Glutamatergic neuron (in vitro differentiated cells): ENCODE results near the gene TMEM248. TPM values are rescaled to one million over a fixed set of nuclear protein-coding genes. Genes with fewer than 3 reads are reported as not detected.

ENCODE experiments used
- DNase-seq: peaks from one replicate; pipeline ENCODE4 v3.0.0; 2022
- H3K27ac Mint-ChIP-seq: one replicate; pipeline ENCODE4 v1.8.0; 2020; ENCODE audit warnings: mild to moderate bottlenecking, mixed read lengths, inconsistent platforms; ENCODE audit not compliant: unreplicated experiment
- H3K27me3 Mint-ChIP-seq: one replicate; pipeline ENCODE4 v1.8.0; 2020; ENCODE audit warnings: mild to moderate bottlenecking, moderate library complexity, mixed read lengths, inconsistent platforms; ENCODE audit not compliant: unreplicated experiment
- H3K36me3 Mint-ChIP-seq: one replicate; pipeline ENCODE4 v1.8.0; 2020; ENCODE audit warnings: mild to moderate bottlenecking, mixed read lengths, inconsistent platforms; ENCODE audit not compliant: unreplicated experiment
- H3K4me1 Mint-ChIP-seq: one replicate; pipeline ENCODE4 v1.8.0; 2020; ENCODE audit warnings: mild to moderate bottlenecking, low read depth, mixed read lengths, inconsistent platforms; ENCODE audit not compliant: unreplicated experiment
- H3K4me3 Mint-ChIP-seq: one replicate; pipeline ENCODE4 v1.8.0; 2020; ENCODE audit warnings: mild to moderate bottlenecking, mixed read lengths, inconsistent platforms; ENCODE audit not compliant: unreplicated experiment
- H3K9me3 Mint-ChIP-seq: one replicate; pipeline ENCODE4 v1.8.0; 2020; ENCODE audit warnings: mild to moderate bottlenecking, moderate library complexity, mixed read lengths, inconsistent platforms; ENCODE audit not compliant: unreplicated experiment
- total RNA-seq: library from RNA; stranded (reverse); fragmentation: NEBNext Ultra II Directional; extraction: Animal tissue kit (Norgen Biotek cat#: 25700); gene quantifications from one replicate; pipeline ENCODE4 v1.2.1, GENCODE V29; 2021; ENCODE audit not compliant: unreplicated experiment
- TF ChIP-seq, protein P1 (sequence below): fragments of 200-600 bp; sonication (generic); IDR thresholded peaks from one replicate; pipeline ENCODE4 v1.5.0; 2021; ENCODE audit not compliant: partially characterized antibody, unreplicated experiment

The TMEM248 gene
- total RNA-seq, 1 donor from 2014 or later: 62.6 TPM

DNA sequence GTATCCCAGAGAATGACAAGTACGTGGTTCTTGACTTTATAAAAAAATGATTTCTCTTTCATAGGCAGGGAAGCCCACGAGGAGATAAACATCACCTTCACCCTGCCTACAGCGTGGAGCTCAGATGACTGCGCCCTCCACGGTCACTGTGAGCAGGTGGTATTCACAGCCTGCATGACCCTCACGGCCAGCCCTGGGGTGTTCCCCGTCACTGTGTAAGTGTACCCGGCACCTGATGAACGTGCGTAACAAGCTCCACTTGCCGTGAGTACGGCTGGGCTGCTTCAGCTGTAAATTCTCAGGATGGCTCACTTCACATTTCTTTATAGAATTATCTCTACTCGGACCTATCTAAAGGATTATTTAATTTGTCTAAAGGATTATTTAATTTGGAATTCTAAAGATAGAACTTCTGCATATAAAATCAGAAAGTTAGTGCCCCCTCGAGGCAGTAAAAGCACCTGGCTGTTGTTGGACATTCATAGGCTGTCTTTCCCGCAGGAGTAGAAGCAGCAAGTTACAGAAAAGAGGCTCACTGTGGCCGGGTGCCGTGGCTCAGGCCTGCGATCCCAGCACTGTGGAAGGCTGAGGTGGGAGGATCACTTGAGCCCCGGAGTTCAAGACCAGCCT, 27.6 kb downstream of the TMEM248 start:
- Mint-ChIP-seq H3K36me3 (peaks cover 5% of the 10 kb centered on the region), H3K27me3 (no peaks in the 10 kb centered on the region)

DNA sequence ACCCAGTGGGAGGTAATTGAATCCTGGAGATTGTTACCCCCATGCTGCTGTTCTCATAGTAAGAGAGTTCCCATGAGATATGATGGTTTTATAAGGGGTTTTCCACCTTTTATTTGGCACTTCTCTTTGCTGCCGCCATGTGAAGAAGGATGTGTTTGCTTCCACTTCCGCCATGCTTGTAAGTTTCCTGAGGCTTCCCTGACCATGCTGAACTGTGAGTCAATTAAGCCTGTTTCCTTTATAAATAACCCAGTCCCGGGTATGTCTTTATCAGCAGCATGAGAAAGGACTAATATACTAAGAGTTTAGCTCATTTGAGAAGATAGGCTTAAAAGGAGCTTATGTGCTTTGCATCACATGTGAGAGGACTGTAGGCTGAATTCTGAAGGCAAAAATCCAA, 29.3 kb downstream of the TMEM248 start:
- H3K9me3 Mint-ChIP-seq: peaks cover 5% of the 10 kb centered on the region
- TF ChIP-seq, protein P1, sequence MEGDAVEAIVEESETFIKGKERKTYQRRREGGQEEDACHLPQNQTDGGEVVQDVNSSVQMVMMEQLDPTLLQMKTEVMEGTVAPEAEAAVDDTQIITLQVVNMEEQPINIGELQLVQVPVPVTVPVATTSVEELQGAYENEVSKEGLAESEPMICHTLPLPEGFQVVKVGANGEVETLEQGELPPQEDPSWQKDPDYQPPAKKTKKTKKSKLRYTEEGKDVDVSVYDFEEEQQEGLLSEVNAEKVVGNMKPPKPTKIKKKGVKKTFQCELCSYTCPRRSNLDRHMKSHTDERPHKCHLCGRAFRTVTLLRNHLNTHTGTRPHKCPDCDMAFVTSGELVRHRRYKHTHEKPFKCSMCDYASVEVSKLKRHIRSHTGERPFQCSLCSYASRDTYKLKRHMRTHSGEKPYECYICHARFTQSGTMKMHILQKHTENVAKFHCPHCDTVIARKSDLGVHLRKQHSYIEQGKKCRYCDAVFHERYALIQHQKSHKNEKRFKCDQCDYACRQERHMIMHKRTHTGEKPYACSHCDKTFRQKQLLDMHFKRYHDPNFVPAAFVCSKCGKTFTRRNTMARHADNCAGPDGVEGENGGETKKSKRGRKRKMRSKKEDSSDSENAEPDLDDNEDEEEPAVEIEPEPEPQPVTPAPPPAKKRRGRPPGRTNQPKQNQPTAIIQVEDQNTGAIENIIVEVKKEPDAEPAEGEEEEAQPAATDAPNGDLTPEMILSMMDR: no peak
- peaks cover 5% of the 10 kb centered on the region for H3K36me3 Mint-ChIP-seq
- no peak overlapping the region for H3K27ac Mint-ChIP-seq
- no peaks in the 10 kb centered on the region for H3K27me3 Mint-ChIP-seq
- H3K4me1 Mint-ChIP-seq: no peaks in the 10 kb centered on the region
- H3K4me3 Mint-ChIP-seq: no peak overlapping the region
- no peak for DNase-seq

More for the DNA sequence above, 27.6 kb downstream of the TMEM248 start:
- TF ChIP-seq, protein P1: no peak
- no peak for DNase-seq
- no peak overlapping the region for H3K27ac Mint-ChIP-seq
- H3K9me3 Mint-ChIP-seq: peaks cover 5% of the 10 kb centered on the region
- no peak overlapping the region for H3K4me3 Mint-ChIP-seq
- H3K4me1 Mint-ChIP-seq: no peaks in the 10 kb centered on the region

DNA sequence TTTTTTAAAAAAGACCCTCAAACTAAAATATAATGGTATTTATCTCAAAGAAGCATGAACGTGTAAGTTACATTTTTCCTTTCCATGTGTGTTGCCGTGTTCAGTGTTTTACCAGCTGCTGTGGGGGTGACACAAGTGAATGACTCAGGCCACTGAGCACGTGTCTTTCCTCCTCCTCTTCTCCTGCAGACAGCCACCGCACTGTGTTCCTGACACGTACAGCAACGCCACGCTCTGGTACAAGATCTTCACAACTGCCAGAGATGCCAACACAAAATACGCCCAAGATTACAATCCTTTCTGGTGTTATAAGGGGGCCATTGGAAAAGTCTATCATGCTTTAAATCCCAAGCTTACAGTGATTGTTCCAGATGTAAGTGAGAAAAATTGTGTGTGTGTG, 29.7 kb downstream of the TMEM248 start:
- H3K36me3 Mint-ChIP-seq: peaks cover 5% of the 10 kb centered on the region
- peaks cover 5% of the 10 kb centered on the region for H3K9me3 Mint-ChIP-seq
- TF ChIP-seq, protein P1: no peak
- H3K27ac Mint-ChIP-seq: no peak overlapping the region
- H3K4me1 Mint-ChIP-seq: no peaks in the 10 kb centered on the region
- no peak overlapping the region for H3K4me3 Mint-ChIP-seq
- DNase-seq: no peak
- no peaks in the 10 kb centered on the region for H3K27me3 Mint-ChIP-seq

DNA sequence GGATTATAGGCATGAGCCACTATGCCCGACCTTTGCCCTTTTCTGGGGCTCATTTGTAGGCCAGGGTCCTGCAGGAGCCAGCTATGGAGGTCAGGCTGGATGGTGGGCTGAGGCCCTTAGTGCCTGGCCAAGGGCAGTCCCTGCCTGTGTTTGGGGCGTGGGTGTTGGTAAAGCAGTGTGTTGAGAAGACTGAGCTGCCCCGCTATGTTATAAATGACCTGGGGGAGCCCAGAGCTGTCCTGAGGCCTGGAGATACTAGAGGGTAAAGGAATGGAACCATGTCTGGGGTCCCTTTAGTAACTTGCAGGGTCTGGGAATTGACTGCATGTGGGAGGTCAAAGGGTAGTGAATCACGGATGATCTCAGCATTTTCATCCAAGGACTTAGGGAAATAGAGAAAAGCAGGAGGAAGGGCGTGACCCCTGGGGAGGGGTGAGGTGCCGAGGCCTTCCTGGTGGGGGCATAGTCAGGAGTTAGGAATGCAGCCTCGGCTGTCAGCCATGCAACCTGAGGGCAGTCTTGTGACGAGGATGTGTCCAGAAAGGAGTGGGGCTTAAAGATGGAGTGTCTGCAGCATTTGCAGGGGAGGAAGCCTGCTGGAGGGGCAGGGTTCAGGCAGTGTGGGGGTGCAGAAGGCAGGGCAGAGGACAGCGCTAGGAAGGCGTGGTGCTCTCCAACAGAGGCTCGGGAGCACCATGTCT, 31.5 kb downstream of the TMEM248 start:
- TF ChIP-seq, protein P1: no peak
- Mint-ChIP-seq H3K27ac (no peak overlapping the region), H3K9me3 (peaks cover 5% of the 10 kb centered on the region), H3K36me3 (peaks cover 5% of the 10 kb centered on the region), H3K4me1 (peaks cover 7% of the 10 kb centered on the region), H3K27me3 (no peaks in the 10 kb centered on the region), H3K4me3 (no peak overlapping the region)
- DNase-seq: no peak

DNA sequence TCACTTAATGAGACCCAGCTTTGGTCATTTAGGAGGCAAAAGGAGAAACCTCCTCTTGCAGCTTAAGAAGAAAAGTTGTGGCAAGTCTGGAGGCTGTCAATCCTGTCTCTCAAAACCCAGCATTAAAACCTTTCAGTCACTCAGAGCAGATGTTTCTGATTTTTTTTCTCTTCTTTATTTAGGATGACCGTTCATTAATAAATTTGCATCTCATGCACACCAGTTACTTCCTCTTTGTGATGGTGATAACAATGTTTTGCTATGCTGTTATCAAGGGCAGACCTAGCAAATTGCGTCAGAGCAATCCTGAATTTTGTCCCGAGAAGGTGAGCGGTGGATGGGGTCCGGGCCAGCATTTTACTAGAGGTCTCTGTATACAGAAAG, 32.0 kb downstream of the TMEM248 start:
- H3K27me3 Mint-ChIP-seq: peaks cover 2% of the 10 kb centered on the region
- H3K9me3 Mint-ChIP-seq: peaks cover 7% of the 10 kb centered on the region
- H3K36me3 Mint-ChIP-seq: peaks cover 5% of the 10 kb centered on the region
- TF ChIP-seq, protein P1: no peak
- no peak for DNase-seq
- no peak overlapping the region for H3K4me3 Mint-ChIP-seq
- peaks cover 10% of the 10 kb centered on the region for H3K4me1 Mint-ChIP-seq
- no peak overlapping the region for H3K27ac Mint-ChIP-seq
